ENCODE measurements around the gene ANLN.
A peak's percentile ranks its signal among the peaks of the same experiment; 100 is the strongest.
"Not testable (repeated sequence)": the region's sequence is repeated elsewhere in the genome, so short reads cannot be mapped to it uniquely, and the experiment has no call there.

Gene ANLN

GRCh38 chr7:36381056-36381455, 8.6 kb upstream of the ANLN start:
- DNase-seq = no peak

GRCh38 chr7:36383284-36383683, 6.4 kb upstream of the ANLN start:
- not testable (repeated sequence) for DNase-seq

DNA sequence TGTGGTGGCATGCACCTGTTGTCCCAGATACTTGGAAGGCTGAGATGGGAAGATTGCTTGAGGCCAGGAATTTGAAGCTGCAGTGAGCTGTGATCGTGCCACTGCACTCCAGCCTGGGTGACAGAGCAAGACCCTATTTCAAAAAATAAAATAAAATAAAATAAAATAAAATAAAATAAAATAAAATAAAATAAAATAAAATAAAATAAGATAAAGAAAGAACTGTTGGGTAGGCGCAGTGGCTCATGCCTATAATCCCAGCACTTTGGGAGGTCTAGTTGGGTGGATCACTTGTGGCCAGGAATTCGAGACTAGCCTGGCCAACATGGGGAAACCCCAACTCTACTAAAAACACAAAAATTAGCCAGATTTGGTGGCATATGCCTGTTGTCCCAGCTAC, 4.0 kb upstream of the ANLN start:
- not testable (repeated sequence) for DNase-seq

DNA sequence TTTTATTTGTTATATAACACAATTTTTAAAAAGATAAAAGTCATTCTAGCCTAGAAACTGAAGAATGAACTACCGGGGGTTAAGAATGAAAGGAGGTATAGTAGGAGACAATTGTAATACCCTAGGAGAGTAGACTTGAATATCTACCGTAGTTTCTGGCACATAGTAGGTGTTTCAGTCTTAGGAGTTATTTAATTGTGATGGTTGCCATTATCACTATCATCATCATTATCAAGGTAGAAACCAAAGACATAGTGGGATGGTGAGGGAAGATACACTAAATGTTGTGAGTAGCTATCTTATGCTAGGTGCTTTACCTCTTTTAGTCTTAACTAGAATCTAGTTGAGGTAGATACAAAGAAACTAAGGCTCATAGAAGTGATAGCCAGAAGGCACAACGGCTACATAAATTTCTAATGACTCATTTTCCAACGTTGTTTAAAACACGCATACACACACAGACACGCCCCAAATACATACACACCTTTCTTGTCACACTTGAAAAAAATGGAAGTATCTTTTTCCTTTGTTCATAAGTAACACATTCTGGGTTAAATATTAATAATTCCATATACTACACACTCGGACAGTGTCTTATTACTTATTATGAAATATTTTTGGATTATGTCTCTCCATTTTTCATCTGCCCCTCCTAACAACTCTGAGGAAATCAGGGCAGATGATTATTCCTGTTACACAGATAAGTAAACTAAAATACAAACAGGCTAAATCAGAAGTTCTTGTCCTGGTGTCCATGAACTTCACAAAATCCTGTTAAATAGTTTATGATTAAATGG, 2.0 kb upstream of the ANLN start:
- no peak for DNase-seq

DNA sequence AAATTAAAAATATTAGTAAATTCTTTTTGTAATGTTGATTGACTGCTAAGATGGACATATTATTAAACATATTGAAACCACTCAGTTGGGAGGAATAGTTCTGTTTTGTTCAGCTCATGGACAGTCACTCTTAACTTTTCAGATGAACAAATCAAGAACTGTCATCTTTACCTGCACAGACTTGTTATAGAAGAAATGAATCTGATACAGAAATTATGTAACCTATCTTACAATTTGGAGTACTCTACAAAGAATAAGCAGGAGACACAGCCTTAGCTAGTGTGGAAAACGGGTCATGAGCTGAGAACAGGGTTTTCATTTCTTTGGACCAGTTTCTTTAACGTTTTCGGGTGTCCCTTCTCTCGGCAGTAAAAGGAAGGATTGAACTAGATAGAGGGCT, 1.2 kb upstream of the ANLN start:
- DNase-seq = no peak

DNA sequence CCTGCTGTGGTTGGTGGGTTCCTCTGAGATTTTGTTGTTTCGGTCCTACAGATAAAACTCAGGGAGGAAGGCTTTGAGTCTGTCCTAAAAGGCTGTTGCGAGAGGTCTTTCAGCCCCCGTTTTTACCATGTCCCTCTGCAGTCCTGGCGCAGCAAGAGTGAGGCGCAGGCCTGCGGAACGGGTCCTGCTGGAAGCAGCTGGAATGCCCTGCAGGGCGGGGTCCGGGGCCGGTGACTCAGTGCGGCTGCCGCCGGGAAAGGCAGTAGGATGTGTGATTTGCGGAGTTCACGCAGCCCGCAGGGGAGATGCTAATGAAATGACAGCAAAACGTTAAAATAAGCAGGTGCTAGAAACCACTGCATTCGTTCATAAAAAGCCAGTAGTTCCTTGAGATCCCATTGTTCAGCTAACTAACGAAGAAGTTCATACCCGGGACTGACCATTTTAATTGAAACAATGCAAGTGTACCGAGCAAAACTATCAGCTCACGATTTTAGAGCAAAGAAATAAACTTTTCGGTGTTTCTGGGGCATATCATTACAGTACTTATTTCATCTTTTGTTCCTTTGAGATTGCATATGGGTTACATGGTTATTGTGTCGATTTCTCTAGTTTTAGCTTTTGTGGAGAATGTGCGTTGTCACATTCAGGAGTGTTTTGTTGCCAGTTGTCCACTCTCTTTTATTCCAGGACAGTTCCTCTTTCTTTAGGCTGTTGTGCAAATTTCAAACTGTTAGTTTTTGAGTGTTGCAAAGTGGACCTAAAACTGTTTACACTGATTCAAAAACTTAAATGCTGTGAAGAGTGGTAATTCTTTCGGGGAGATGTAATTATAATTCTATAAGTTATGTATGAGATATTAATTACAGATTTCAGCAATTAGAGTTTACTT, 783 bp downstream of the ANLN start:
- peak in 4 of 6 experiments; percentile 18 to 52 (median 34) for DNase-seq

DNA sequence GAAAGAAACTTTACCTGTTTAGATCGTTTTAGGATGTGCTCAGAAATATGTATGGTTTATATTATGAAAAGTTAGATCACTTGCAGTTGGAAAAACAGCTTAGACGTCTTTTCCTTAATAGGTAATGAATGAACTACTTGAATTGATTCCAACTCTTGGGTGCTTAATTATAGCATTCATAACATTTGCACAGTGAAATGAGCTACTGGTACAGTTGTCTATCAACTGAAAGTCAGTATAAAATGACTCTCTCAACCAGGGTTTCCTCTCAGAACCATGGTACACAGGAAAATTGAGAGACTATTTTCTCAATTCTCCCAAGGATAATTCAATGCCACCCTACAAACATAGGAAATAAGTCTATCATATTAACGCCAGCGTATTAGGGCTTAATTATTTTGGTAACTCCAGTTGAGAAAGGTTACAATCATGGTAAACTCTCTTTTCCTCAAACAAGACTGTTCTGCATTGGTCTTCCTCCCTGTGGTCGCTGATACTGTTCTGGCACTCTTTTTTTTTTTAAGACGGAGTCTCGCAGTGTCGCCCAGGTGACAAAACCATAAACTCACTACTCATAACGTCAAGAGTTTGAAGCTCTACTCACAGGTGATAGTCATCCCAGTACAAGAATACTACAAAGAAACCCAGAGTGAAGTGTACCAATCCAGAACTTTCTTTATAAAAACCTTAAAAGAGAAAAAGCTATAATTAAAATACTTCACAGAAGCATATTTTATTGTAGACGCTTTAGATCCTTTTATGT, 2.0 kb downstream of the ANLN start:
- no peak for DNase-seq

- no peak for DNase-seq
Measured at GRCh38 chr7:36393826-36394225, 4.2 kb downstream of the ANLN start.

DNA sequence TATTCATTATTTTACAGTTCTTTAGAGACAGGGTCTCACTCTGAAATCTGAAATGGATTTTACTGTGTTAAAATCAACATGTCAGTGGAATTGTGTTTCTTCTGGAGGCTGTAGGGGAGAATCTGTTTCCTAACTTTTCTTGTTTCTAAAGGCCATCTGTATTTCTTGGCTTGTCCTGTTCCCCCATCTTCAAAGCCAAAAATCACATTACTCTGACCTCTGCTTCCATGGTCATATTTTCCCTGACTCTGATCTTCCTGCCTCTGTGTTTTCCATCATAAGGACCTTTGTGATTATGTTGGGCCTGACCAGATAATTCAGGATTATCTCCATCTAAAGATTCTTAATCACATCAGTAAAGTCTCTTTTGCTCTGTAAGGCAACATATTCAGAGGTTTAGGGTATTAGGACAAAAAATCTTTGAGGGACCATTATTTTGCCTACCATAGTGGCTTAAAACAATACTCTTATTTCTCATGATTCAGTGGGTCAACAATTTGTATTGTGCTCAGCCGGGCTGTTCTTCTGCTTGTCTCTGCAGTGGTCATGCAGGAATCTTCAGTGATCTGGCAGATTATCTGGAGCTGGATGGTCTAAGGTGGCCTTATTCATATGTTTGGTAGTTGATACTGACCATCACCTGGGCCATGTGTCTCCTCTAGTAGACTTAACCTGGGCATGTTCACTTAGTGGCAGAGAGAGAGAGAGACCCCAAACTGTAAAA, 5.7 kb downstream of the ANLN start:
- DNase-seq = no peak

DNA sequence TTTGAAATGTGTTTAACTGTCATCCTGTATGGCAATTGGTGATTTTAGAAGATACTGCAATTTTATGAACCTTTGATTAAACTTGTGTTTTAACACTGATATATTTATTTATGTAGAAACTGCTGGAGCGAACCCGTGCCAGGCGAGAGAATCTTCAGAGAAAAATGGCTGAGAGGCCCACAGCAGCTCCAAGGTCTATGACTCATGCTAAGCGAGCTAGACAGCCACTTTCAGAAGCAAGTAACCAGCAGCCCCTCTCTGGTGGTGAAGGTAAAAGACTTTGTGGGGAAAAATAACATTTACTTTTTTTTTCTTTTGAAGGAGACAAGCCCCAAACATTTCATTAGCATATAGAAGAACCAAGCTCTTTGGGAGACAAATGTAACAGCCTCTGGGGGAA, 6.5 kb downstream of the ANLN start:
- no peak for DNase-seq

- DNase-seq = no peak
Measured at GRCh38 chr7:36400036-36400435, 10.4 kb downstream of the ANLN start.

- no peak for DNase-seq
Measured at GRCh38 chr7:36400606-36401005, 10.9 kb downstream of the ANLN start.

GRCh38 chr7:36403452-36403851, 13.8 kb downstream of the ANLN start:
- DNase-seq = no peak

GRCh38 chr7:36404639-36405408, 15.2 kb downstream of the ANLN start:
- DNase-seq = no peak

DNA sequence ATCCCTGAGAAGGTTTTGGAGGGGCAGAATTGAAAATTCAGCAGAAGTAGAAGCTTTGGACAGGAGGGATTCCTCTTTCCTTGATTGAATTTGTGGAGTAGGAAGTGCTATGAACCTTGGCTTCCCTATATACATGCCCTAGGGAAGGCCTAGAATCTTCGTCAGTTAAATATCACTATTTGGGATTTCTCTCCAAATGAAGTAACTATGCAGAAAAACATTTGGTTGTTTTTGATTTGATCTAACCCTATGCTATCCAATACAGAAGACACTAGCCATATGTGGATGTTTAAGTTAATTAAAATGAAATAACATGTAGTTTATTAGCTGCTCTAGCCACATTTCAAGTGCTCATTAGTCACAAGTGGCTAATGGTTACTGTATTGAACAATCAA, 15.7 kb downstream of the ANLN start:
- no peak for DNase-seq

GRCh38 chr7:36406156-36406555, 16.5 kb downstream of the ANLN start:
- no peak for DNase-seq

DNA sequence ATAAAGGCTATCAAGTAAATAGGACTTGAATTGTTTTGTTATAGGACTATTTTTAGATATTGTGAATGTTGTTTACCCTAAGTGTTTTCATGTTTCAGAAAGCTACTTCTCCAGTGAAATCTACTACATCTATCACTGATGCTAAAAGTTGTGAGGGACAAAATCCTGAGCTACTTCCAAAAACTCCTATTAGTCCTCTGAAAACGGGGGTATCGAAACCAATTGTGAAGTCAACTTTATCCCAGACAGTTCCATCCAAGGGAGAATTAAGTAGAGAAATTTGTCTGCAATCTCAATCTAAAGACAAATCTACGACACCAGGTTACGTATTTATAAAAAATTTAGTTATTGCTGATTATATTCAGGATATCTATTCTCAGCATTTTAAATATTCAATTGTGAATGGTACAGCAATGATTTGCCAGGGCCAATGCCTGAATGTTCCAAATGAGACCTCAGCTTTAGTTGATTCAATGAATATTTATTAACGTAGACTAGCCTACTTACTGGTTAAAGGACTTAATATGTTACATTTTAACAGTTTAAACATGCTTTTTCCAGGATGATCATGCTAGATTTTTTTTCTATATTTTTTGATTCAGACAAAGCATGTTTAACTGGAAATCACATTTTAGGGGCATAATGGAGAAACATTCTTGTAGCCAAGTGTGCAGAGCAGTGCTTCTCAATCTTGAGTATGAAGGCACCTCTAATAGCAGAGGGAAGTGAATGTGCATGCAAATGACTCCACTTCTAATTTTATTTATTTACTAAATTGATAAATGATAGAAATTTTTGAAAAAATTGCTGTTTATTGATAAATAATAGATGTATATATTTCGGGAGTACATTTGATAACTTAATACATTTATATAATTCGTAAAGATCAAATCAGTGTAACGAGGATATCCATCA, 18.2 kb downstream of the ANLN start:
- DNase-seq = no peak

- DNase-seq = no peak
Measured at GRCh38 chr7:36408589-36408988, 18.9 kb downstream of the ANLN start.

DNA sequence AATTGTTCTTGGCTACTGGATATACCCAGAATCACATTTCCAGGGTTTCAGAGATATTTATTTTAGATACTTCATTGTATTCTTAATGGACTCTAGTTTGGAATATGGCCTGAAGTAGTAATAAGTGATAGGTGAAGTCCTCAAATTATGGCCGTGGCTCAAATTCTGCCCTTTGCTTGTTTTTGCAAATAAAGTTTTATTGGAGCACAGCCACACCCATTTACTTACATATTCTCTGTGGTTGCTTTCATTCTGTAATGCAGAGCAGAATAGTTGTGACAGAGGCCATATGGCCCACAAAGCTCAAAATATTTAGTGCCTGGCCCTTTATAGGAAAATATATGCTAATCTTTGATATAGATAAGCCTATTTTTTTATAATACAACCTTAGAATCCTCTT, 19.5 kb downstream of the ANLN start:
- DNase-seq = no peak

DNA sequence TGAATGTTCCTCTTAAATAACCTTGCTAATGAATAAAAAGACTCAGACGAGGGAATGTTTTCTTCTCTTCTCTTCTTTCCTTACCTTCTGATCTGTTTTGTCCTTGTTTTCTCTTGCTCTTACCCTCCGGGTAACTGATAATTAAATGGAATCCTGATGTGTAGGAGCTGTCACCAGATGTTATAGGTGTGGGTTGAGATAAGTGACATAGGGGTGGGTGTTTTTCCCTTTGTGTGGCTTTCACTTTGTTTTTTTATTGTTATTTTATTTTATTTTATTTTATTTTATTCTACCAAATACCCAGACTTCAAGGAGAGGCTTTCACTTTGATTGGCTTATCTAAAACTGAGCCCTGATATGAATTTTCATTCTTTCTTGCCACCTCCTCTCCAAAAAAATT, 25.5 kb downstream of the ANLN start:
- DNase-seq = no peak

DNA sequence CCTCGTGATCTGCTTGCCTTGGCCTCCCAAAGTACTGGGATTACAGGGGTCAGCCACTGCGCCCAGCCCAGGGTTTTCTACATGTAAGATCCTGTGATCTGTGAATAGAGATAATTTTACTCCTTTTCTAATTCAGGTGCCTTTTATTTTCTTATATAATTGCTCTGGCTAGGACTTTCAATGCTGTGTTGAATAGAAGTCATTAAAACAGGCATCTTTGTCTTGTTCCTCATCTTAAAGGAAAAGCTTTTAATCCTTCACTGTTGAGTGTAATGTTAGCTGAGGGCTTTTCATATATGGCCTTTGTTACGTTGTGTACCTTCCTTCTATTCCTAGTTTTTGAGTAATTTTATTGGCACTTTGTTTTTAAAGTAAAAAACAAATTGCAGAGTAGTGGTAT, 26.6 kb downstream of the ANLN start:
- no peak for DNase-seq
